GM23248 (cell line): ENCODE data around the gene PNLIPRP3. TPM values are rescaled to one million over a fixed set of nuclear protein-coding genes. Genes with fewer than 3 reads are reported as not detected.

Source experiments
- DNase-seq: peaks from one replicate; pipeline ENCODE4 v3.0.0-alpha.2; 2015
- H2AFZ ChIP-seq: fragments of 200-600 bp; sonication (generic); 2 replicates; pipeline ENCODE4 v1.6.1; 2016; ENCODE audit warnings: antibody characterized with exemption
- H3F3A ChIP-seq: fragments of 200-600 bp; sonication (generic); 2 replicates; pipeline ENCODE4 v1.6.1; 2016; ENCODE audit warnings: mild to moderate bottlenecking, antibody characterized with exemption, mixed run types; ENCODE audit not compliant: insufficient read depth
- H3K27ac ChIP-seq: fragments of 200-600 bp; sonication (generic); 2 replicates; pipeline ENCODE4 v1.5.1; 2016; ENCODE audit warnings: mild to moderate bottlenecking
- H3K27me3 ChIP-seq: fragments of 200-600 bp; sonication (generic); replicated peaks from 2 replicates; pipeline ENCODE4 v1.6.1; 2016; ENCODE audit warnings: mild to moderate bottlenecking; ENCODE audit not compliant: insufficient read depth
- H3K36me3 ChIP-seq: fragments of 200-600 bp; sonication (generic); 2 replicates; pipeline ENCODE4 v1.6.1; 2016; ENCODE audit warnings: low read depth, mild to moderate bottlenecking
- H3K4me1 ChIP-seq: fragments of 200-600 bp; sonication (generic); 2 replicates; pipeline ENCODE4 v1.6.1; 2016; ENCODE audit warnings: mild to moderate bottlenecking; ENCODE audit not compliant: insufficient read depth
- H3K4me2 ChIP-seq: fragments of 200-600 bp; sonication (generic); one replicate; pipeline ENCODE4 v1.6.1; 2016; ENCODE audit warnings: mild to moderate bottlenecking; ENCODE audit not compliant: unreplicated experiment
- H3K4me3 ChIP-seq: fragments of 200-600 bp; sonication (generic); 2 replicates; pipeline ENCODE4 v1.5.1; 2016; ENCODE audit warnings: mild to moderate bottlenecking
- H3K79me2 ChIP-seq: fragments of 200-600 bp; sonication (generic); 2 replicates; pipeline ENCODE4 v1.6.1; 2016; ENCODE audit warnings: mild to moderate bottlenecking; ENCODE audit not compliant: insufficient read depth
- H3K9ac ChIP-seq: fragments of 200-600 bp; sonication (generic); 2 replicates; pipeline ENCODE4 v1.6.1; 2016; ENCODE audit warnings: mild to moderate bottlenecking
- H3K9me2 ChIP-seq: fragments of 200-600 bp; sonication (generic); 2 replicates; pipeline ENCODE4 v1.6.1; 2016; ENCODE audit warnings: mixed run types, mild to moderate bottlenecking, moderate library complexity; ENCODE audit not compliant: insufficient read depth
- H3K9me3 ChIP-seq: fragments of 200-600 bp; sonication (generic); one replicate; pipeline ENCODE4 v1.6.1; 2017; ENCODE audit warnings: low read depth
- H4K20me1 ChIP-seq: fragments of 200-600 bp; sonication (generic); 2 replicates; pipeline ENCODE4 v1.6.0; 2016; ENCODE audit not compliant: insufficient read depth
- EZH2 ChIP-seq: fragments of 200-600 bp; sonication (generic); IDR thresholded peaks from 2 replicates; pipeline ENCODE4 v1.6.1; 2018; ENCODE audit warnings: antibody characterized with exemption, mild to moderate bottlenecking; ENCODE audit not compliant: insufficient read depth, poor library complexity, severe bottlenecking
- EZH2phosphoT487 ChIP-seq: fragments of 200-600 bp; sonication (generic); IDR thresholded peaks from 2 replicates; pipeline ENCODE4 v1.6.1; 2018; ENCODE audit warnings: antibody characterized with exemption, moderate library complexity, mild to moderate bottlenecking, low read depth; ENCODE audit not compliant: insufficient read depth
- WGBS, 2 experiments: methylation state at CpG; one replicate each; pipeline ENCODE4 v1.1.6; 2015 to 2017; ENCODE audit warnings: low lambda C conversion rate in 2 of 2, low coverage in 1 of 2; ENCODE audit errors: missing lambda C conversion rate in 2 of 2; 5-methylcytosine and 5-hydroxymethylcytosine counted together
- in situ Hi-C: fragments of 300-500 bp; cut with MboI; formaldehyde crosslinking; loops from 2 replicates; pipeline ENCODE4 v1.15.0; 2020
- polyA plus RNA-seq: library from polyadenylated mRNA; unstranded; fragments of >200 nt; fragmentation: Nextera tagmentation; extraction: Ambion mirVana; gene quantifications from 2 replicates; pipeline ENCODE4 v1.2.1, GENCODE V29; 2016
- total RNA-seq: library from RNA; depleted of rRNA; stranded (reverse); fragments of >200 nt; shearing (Covaris generic); gene quantifications from 2 replicates; pipeline ENCODE4 v1.2.3, GENCODE V29; 2014

Gene PNLIPRP3
- total and polyA plus RNA-seq, 2 experiments from 2014 or later, result not detected

DNA sequence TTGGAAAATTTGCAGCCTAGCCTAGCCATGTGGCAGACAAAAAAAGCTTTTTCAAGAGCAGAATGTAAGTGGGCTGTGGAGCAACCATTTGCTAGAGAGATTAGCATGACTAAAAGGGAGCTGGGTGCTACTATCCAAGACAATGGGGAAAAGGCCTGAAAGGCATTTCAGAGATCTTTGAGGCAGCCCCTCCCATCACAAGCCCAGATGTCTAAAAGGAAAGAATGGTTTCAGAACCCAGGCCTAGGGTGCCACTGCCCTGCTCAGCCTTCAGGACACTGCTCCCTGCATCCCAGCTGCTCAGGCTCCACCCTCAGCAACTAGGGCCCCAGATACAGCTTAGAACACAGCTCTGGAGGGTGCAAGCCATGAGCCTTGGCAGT lies 24.7 kb downstream of the PNLIPRP3 start:
- Histone ChIP-seq H3K79me2 (no peaks in the 10 kb centered on the region), H3K27ac (no peak overlapping the region), H3K27me3 (no peaks in the 10 kb centered on the region), H3K9me3 (no peaks in the 10 kb centered on the region), H3K4me2 (no peak overlapping the region), H2AFZ (no peak overlapping the region), H3K9ac (no peak overlapping the region), H3K4me1 (no peaks in the 10 kb centered on the region), H3K4me3 (no peak overlapping the region), H4K20me1 (no peaks in the 10 kb centered on the region), H3F3A (no peaks in the 10 kb centered on the region), H3K36me3 (no peaks in the 10 kb centered on the region), H3K9me2 (no peaks in the 10 kb centered on the region)
- in situ Hi-C loops, result no loop called here
- no peak for DNase-seq
- TF ChIP-seq EZH2, result no peak
- no peak for TF ChIP-seq EZH2phosphoT487

DNA sequence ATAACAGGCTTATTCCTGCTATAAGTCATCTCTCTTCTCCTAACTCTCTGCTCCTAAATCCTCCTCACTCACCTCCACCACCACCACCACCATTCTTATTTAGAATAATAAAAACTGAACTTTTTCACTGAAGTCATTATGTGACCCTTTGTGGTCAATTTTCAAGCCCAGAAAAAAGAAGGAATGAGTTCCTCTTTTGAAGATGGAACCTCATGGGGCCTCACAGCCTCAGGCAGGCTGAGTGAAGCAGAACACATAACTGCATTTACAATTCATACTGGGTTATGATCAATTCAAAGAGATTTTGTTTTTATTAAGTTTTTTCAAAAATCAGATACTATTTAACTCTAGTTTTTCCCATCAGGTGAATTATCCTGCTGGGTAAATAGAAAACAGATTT lies 29.8 kb downstream of the PNLIPRP3 start:
- TF ChIP-seq EZH2 (no peak), EZH2phosphoT487 (no peak)
- H3K4me2 ChIP-seq, result no peak overlapping the region
- no peak overlapping the region for H3K4me3 ChIP-seq
- H3F3A ChIP-seq, result no peaks in the 10 kb centered on the region
- no peak for DNase-seq
- no peaks in the 10 kb centered on the region for H3K27me3 ChIP-seq
- H3K9me3 ChIP-seq, result no peaks in the 10 kb centered on the region
- H3K9ac ChIP-seq, result no peak overlapping the region
- H3K9me2 ChIP-seq, result no peaks in the 10 kb centered on the region
- no peaks in the 10 kb centered on the region for H3K4me1 ChIP-seq
- H3K36me3 ChIP-seq, result no peaks in the 10 kb centered on the region
- no peak overlapping the region for H2AFZ ChIP-seq
- H4K20me1 ChIP-seq, result no peaks in the 10 kb centered on the region
- in situ Hi-C loops, result no loop called here
- H3K79me2 ChIP-seq, result no peaks in the 10 kb centered on the region
- H3K27ac ChIP-seq, result no peak overlapping the region

DNA sequence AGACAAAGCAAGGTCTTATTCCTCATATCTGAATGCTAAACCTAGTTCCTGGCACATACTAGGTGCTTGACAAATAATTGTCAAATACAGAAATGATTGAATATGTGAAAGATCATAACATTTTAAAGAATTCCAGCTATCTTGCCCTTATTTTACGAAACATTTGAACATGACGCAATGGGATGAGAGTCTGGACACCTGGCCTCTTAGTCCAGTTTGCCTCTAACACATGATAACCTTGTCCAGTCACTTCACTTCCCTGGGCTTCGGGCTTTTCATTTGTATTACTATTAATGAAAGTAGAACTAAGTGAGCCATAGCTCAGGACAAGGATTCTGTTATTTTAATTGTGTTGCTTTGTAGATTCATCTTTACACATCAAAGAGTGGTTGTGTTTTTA lies 32.6 kb downstream of the PNLIPRP3 start:
- H2AFZ ChIP-seq, result no peak overlapping the region
- no peak for DNase-seq
- H3K9me2 ChIP-seq, result no peaks in the 10 kb centered on the region
- no peak overlapping the region for H3K9ac ChIP-seq
- H3K27me3 ChIP-seq, result no peaks in the 10 kb centered on the region
- H3F3A ChIP-seq, result no peaks in the 10 kb centered on the region
- H4K20me1 ChIP-seq, result no peaks in the 10 kb centered on the region
- WGBS, 2 experiments, result 32 to 35% methylated on average over 3 of the region's 3 CpGs
- no peaks in the 10 kb centered on the region for H3K36me3 ChIP-seq
- in situ Hi-C loops, result no loop called here
- H3K9me3 ChIP-seq, result no peaks in the 10 kb centered on the region
- H3K27ac ChIP-seq, result no peak overlapping the region
- no peak overlapping the region for H3K4me3 ChIP-seq
- no peaks in the 10 kb centered on the region for H3K79me2 ChIP-seq
- H3K4me1 ChIP-seq, result no peaks in the 10 kb centered on the region
- no peak for TF ChIP-seq EZH2
- TF ChIP-seq EZH2phosphoT487, result no peak
- H3K4me2 ChIP-seq, result no peak overlapping the region

DNA sequence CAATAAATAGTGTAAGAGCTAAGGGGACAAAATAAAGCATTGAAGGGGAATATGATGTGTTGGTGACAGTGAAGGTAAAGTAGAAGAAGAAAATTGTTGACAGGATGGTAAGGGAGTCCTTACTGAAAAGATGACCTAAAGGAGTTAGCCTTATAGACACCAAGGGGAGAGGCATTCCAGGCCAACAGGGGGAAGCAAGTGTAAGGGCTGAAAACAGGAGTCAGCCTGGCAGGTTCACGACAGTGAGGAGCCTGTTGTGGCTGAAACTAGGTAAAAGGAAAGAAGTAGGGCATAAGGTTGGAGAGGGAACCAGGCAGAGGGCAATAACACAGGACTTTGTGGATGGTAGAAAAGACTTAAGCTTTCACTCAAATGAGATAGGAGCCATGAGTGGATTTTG lies 34.0 kb downstream of the PNLIPRP3 start:
- DNase-seq, result no peak
- Histone ChIP-seq H3K27me3 (no peaks in the 10 kb centered on the region), H3K27ac (no peak overlapping the region), H4K20me1 (no peaks in the 10 kb centered on the region), H3K4me1 (no peaks in the 10 kb centered on the region), H3K9me3 (no peaks in the 10 kb centered on the region), H3F3A (no peaks in the 10 kb centered on the region), H3K4me2 (no peak overlapping the region), H2AFZ (no peak overlapping the region), H3K79me2 (no peaks in the 10 kb centered on the region), H3K9ac (no peak overlapping the region), H3K4me3 (no peak overlapping the region), H3K9me2 (no peaks in the 10 kb centered on the region), H3K36me3 (no peaks in the 10 kb centered on the region)
- TF ChIP-seq EZH2 (no peak), EZH2phosphoT487 (no peak)
- in situ Hi-C loops, result no loop called here
- WGBS, 2 experiments, result 11 to 13% methylated on average over 1 of the region's 1 CpG

DNA sequence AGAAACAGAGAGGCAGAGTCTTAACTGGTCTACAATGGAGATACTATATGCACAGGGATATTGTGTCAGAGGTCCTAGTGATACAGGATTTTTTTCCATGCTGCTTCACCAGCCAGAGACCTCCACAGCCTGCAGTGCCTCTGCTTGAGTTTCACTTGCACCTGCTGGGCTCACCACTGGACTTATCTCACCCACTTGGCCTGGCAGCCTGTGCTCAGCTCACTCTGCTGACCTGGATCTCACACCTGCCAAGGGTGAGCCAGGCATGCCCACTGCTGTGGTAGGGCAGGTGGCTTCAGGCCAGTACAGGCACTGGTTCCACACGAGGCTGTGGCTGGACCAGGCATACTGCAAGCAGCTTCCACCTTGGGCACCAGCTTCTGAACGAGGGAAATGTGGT lies 36.6 kb downstream of the PNLIPRP3 start:
- no peaks in the 10 kb centered on the region for H3K9me2 ChIP-seq
- no peak overlapping the region for H3K4me3 ChIP-seq
- no peak for TF ChIP-seq EZH2
- no peak for TF ChIP-seq EZH2phosphoT487
- H3K79me2 ChIP-seq, result no peaks in the 10 kb centered on the region
- DNase-seq, result no peak
- H2AFZ ChIP-seq, result no peak overlapping the region
- no peaks in the 10 kb centered on the region for H3F3A ChIP-seq
- no peaks in the 10 kb centered on the region for H3K9me3 ChIP-seq
- H3K4me2 ChIP-seq, result no peak overlapping the region
- in situ Hi-C loops, result no loop called here
- 13 to 17% methylated on average over 2 of the region's 2 CpGs for WGBS, 2 experiments
- no peaks in the 10 kb centered on the region for H4K20me1 ChIP-seq
- no peaks in the 10 kb centered on the region for H3K4me1 ChIP-seq
- H3K9ac ChIP-seq, result no peak overlapping the region
- no peak overlapping the region for H3K27ac ChIP-seq
- no peaks in the 10 kb centered on the region for H3K27me3 ChIP-seq
- H3K36me3 ChIP-seq, result no peaks in the 10 kb centered on the region
